Neural cell (in vitro differentiated cells): ENCODE results near the gene CLIC4. TPM values are rescaled to one million over a fixed set of nuclear protein-coding genes. Genes with fewer than 3 reads are reported as not detected.

ENCODE experiments used
- H2AFZ ChIP-seq: fragments of 200-600, 300-800 bp; sonication (generic), shearing (Covaris generic); 2 replicates; pipeline ENCODE4 v1.6.0; 2014; ENCODE audit warnings: low read depth, mild to moderate bottlenecking, antibody characterized with exemption, low read length, moderate library complexity
- H3F3A ChIP-seq: fragments of 200-600 bp; shearing (Covaris generic); 2 replicates; pipeline ENCODE4 v1.6.1; 2016; ENCODE audit warnings: mild to moderate bottlenecking, moderate library complexity, mixed read lengths, antibody characterized with exemption, low read length; ENCODE audit not compliant: insufficient read depth, poor library complexity, severe bottlenecking
- H3K27ac ChIP-seq: fragments of 200-600, 300-800 bp; sonication (generic), shearing (Covaris generic); 2 replicates; pipeline ENCODE4 v1.5.1; 2014; ENCODE audit warnings: mild to moderate bottlenecking, low read length, moderate library complexity
- H3K27me3 ChIP-seq: fragments of 300-800, 200-600 bp; sonication (generic), shearing (Covaris generic); 2 replicates; pipeline ENCODE4 v1.6.0; 2014; ENCODE audit warnings: mild to moderate bottlenecking, low read depth, low read length, moderate library complexity; ENCODE audit not compliant: insufficient read depth
- H3K36me3 ChIP-seq: fragments of 300-800, 200-600 bp; sonication (generic), shearing (Covaris generic); 2 replicates; pipeline ENCODE4 v1.5.1; 2014; ENCODE audit warnings: mild to moderate bottlenecking, antibody characterized with exemption, low read length, moderate library complexity; ENCODE audit not compliant: insufficient read depth
- H3K4me2 ChIP-seq: fragments of 300-800, 200-600 bp; sonication (generic), shearing (Covaris generic); 2 replicates; pipeline ENCODE4 v1.6.0; 2014; ENCODE audit warnings: mild to moderate bottlenecking, low read length
- H3K4me3 ChIP-seq: fragments of 300-800, 200-600 bp; sonication (generic), shearing (Covaris generic); 2 replicates; pipeline ENCODE4 v1.5.1; 2014; ENCODE audit warnings: mild to moderate bottlenecking, low read length, moderate library complexity
- H3K79me2 ChIP-seq: fragments of 200-600 bp; shearing (Covaris generic); replicated peaks from 2 replicates; pipeline ENCODE4 v1.6.0; 2014; ENCODE audit warnings: mild to moderate bottlenecking, low read length, moderate library complexity; ENCODE audit not compliant: insufficient read depth
- H3K9ac ChIP-seq: fragments of 300-800, 200-600 bp; sonication (generic), shearing (Covaris generic); 2 replicates; pipeline ENCODE4 v1.6.1; 2016; ENCODE audit warnings: mild to moderate bottlenecking, low read length, mixed read lengths
- H3K9me2 ChIP-seq: fragments of 200-600 bp; shearing (Covaris generic); 2 replicates; pipeline ENCODE4 v1.6.1; 2016; ENCODE audit warnings: mild to moderate bottlenecking, low read length, mixed read lengths; ENCODE audit not compliant: insufficient read depth
- H3K9me3 ChIP-seq: fragments of 200-600, 300-800 bp; sonication (generic), shearing (Covaris generic); 2 replicates; pipeline ENCODE4 v1.6.1; 2016; ENCODE audit warnings: mild to moderate bottlenecking, mixed run types, low read length, moderate library complexity, mixed read lengths
- H4K20me1 ChIP-seq: fragments of 200-600 bp; shearing (Covaris generic); 2 replicates; pipeline ENCODE4 v1.6.1; 2016; ENCODE audit warnings: mild to moderate bottlenecking, mixed run types; ENCODE audit not compliant: insufficient read depth
- CTCF ChIP-seq: fragments of 450-650 bp; IDR thresholded peaks from 2 replicates; pipeline ENCODE4 v1.5.1; 2014; ENCODE audit warnings: antibody characterized with exemption, mild to moderate bottlenecking, moderate library complexity; ENCODE audit not compliant: poor library complexity, severe bottlenecking
- EP300 ChIP-seq: fragments of 450-650 bp; conservative IDR thresholded peaks from 2 replicates; pipeline ENCODE4 v1.6.1; 2014; ENCODE audit warnings: antibody characterized with exemption, mild to moderate bottlenecking, moderate library complexity; ENCODE audit not compliant: poor library complexity, severe bottlenecking
- EZH2 ChIP-seq: fragments of 200-600, 300-800 bp; shearing (Covaris generic), sonication (generic); IDR thresholded peaks from 2 replicates; pipeline ENCODE4 v1.6.1; 2014; ENCODE audit warnings: antibody characterized with exemption, low read length, borderline replicate concordance, mild to moderate bottlenecking; ENCODE audit not compliant: insufficient read depth, poor library complexity, severe bottlenecking
- MXI1 ChIP-seq: fragments of 450-650 bp; conservative IDR thresholded peaks from 2 replicates; pipeline ENCODE4 v1.6.1; 2014; ENCODE audit warnings: antibody characterized with exemption, mild to moderate bottlenecking; ENCODE audit not compliant: poor library complexity, severe bottlenecking
- POLR2AphosphoS5 ChIP-seq: IDR thresholded peaks from 2 replicates; pipeline ENCODE4 v1.6.1; 2012
- RAD21 ChIP-seq: fragments of 450-650 bp; conservative IDR thresholded peaks from 2 replicates; pipeline ENCODE4 v1.6.1; 2014; ENCODE audit warnings: antibody characterized with exemption, mild to moderate bottlenecking, moderate library complexity
- REST ChIP-seq: IDR thresholded peaks from 2 replicates; pipeline ENCODE4 v1.6.1; 2012; ENCODE audit warnings: borderline replicate concordance
- SMC3 ChIP-seq: fragments of 450-650 bp; conservative IDR thresholded peaks from 2 replicates; pipeline ENCODE4 v1.6.1; 2014; ENCODE audit warnings: antibody characterized with exemption, mild to moderate bottlenecking, moderate library complexity; ENCODE audit not compliant: poor library complexity
- TAF1 ChIP-seq: IDR thresholded peaks from 2 replicates; pipeline ENCODE4 v1.6.1; 2012; ENCODE audit warnings: low read depth
- polyA plus RNA-seq: library from polyadenylated mRNA; depleted of rRNA; stranded (reverse); fragments of >200 nt; gene quantifications from 2 replicates; pipeline ENCODE4 v1.2.3, GENCODE V29; 2014

CLIC4 gene
- polyA plus RNA-seq, 1 donor from 2014 or later = 133 TPM

GRCh38 chr1:24884751-24885150 is 139.5 kb downstream of the CLIC4 start:
- TF ChIP-seq RAD21 = no peak
- Histone ChIP-seq H3K9ac (no peak overlapping the region), H3K4me2 (no peak overlapping the region), H3K36me3 (no peaks in the 10 kb centered on the region), H3F3A (no peaks in the 10 kb centered on the region), H3K79me2 (no peaks in the 10 kb centered on the region), H3K9me3 (no peaks in the 10 kb centered on the region), H3K27me3 (no peaks in the 10 kb centered on the region), H2AFZ (no peak overlapping the region), H4K20me1 (no peaks in the 10 kb centered on the region), H3K27ac (no peak overlapping the region), H3K4me3 (no peak overlapping the region), H3K9me2 (no peaks in the 10 kb centered on the region)

- no peaks in the 10 kb centered on the region for H3K36me3 ChIP-seq
- TF ChIP-seq MXI1 (no peak), TAF1 (no peak), EP300 (no peak), RAD21 (no peak), EZH2 (no peak), REST (no peak), CTCF (no peak), POLR2AphosphoS5 (no peak), SMC3 (no peak)
- no peaks in the 10 kb centered on the region for H3K79me2 ChIP-seq
- H3K4me2 ChIP-seq = no peak overlapping the region
- H3K27me3 ChIP-seq = no peaks in the 10 kb centered on the region
- H4K20me1 ChIP-seq = no peaks in the 10 kb centered on the region
- no peaks in the 10 kb centered on the region for H3K9me2 ChIP-seq
- H3K9me3 ChIP-seq = no peaks in the 10 kb centered on the region
- no peak overlapping the region for H3K9ac ChIP-seq
- no peak overlapping the region for H3K4me3 ChIP-seq
- no peaks in the 10 kb centered on the region for H3F3A ChIP-seq
- H2AFZ ChIP-seq = no peak overlapping the region
- no peak overlapping the region for H3K27ac ChIP-seq
These were observed 141.0 kb downstream of the CLIC4 start for GRCh38 chr1:24886241-24886640.
